HG02938 (cell line): ENCODE results near the gene ZNF428.

ENCODE experiments used
- ATAC-seq: cut with Tn5 transposase; IDR thresholded peaks from one replicate; pipeline ENCODE4 v1.9.1; 2021; ENCODE audit warnings: mild to moderate bottlenecking, moderate library complexity; ENCODE audit not compliant: unreplicated experiment

ZNF428 gene

GRCh38 chr19:43569657-43570056, 49.8 kb downstream of the ZNF428 start:
- no peak for ATAC-seq

DNA sequence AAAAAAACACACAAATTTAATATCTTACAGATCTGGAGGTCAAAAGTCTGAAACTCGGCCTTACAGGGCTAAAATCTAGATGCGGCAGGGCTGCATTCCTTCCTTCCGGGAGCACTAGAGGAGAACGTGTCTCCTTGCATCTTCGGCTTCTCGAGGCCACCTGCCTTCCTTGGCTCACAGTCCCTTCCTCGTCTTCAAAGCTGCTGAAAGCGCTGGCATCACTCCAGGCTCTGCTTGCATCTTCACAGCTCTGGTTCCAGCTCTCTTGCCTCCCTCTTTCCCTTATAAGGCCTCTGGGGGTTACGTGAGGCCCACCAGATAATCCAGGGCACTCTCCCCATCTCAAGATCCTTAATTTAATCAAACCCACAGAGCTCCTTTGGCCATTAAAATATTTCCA, 54.6 kb downstream of the ZNF428 start:
- no peak for ATAC-seq

GRCh38 chr19:43563816-43564457, 55.5 kb downstream of the ZNF428 start:
- ATAC-seq, result no peak

- peak; percentile 78 for ATAC-seq
Observed at GRCh38 chr19:43562698-43563241, 56.7 kb downstream of the ZNF428 start.

DNA sequence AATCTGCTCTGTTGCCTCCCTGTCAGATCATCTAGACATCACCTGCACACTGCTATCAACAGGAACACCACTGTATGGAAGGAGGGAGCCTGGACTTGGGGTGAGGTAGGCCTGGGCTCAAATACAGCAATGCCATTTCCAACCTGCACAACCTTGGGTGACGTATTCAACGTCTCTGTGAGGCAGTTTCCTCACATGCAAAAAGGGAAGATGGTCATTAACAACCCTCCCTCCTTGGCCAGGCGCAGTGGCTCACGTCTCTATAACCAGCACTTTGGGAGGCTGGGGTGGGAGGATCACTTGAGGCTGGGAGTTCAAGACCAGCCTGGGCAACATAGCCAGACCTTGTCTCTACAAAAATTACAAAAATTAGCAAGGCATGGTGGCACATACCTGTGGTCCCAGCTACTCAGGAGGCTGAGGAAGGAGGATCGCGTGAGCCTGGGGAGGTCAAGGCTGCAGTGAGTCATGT, 57.2 kb downstream of the ZNF428 start:
- no peak for ATAC-seq

DNA sequence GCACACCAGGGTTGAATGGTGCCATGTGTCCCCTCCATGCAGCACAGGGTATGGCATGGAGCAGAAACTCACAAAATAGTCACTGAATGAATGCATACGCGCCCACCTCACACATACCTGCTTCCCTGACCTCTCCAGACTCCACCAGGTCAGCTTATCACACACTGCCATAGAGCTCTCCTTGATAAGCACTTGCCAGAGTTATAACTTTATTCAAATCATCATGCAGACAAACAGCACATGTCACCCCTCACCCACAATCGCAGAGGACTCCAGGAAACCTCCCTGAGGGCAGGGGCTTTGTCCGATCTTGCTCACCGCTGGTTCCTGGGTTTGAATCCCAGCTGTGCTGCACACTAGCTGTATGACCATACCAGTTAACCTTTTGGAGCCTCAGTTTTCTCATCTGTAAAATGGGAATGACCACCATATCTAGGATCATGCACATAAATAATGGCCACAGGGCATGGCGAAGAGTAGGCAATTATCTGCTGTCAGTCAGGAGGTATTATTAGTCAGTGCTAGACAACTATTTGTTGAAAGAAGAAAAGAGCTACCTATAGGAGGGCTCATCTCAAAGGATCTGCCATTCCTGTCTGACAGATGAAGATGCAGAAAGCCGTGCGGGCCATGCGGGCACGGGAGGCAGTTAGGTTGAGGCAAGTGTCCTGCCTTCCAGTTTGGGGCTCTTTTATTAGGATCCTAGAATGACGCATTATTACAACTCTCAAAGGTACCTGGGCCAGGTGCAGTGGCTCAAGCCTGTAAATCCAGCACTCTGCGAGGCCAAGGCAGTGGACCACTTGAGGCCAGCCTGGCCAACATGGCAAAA, 58.1 kb downstream of the ZNF428 start:
- no peak for ATAC-seq

- ATAC-seq, result no peak
Observed at GRCh38 chr19:43560687-43561086, 58.7 kb downstream of the ZNF428 start.
